GM13977 (cell line): Measurements from ENCODE around the gene DENND1A.

ENCODE experiments used
- DNase-seq: peaks from one replicate; pipeline ENCODE4 v3.0.0; 2012; ENCODE audit warnings: low spot score
- in situ Hi-C: fragments of 300-500 bp; cut with MboI; formaldehyde crosslinking; loops from one replicate; pipeline ENCODE4 v1.12.0; 2022; ENCODE audit warnings: low sequenced_read_pairs, low pct_unique_long_range_greater_than_20kb, mixed read lengths, inconsistent platforms; ENCODE audit not compliant: unreplicated experiment
- TF ChIP-seq, protein P1 (sequence below): IDR thresholded peaks from 2 replicates; pipeline ENCODE4 v1.5.1; 2012; ENCODE audit warnings: mild to moderate bottlenecking, control low read depth; ENCODE audit not compliant: insufficient read depth; ENCODE audit errors: extremely low read depth, missing control alignments

DENND1A gene

DNA sequence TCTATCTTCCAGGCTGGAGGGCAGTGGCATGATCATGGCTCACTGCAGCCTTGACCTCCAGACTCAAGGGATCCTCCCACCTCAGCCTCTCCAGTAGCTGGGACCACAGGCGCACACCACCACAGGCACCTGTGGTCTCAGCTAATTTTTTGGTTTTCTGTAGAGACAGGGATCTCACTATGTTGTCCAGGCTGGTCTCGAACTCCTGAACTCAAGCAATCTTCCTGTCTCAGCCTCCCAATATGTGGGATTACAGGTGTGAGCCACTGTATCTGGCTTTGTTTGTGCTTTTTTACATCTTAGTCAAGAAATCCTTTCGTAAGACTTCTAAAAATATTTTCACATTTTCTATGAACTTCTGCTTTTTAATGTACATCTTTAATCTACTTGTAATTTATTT is 116.9 kb downstream of the DENND1A start:
- no peak for DNase-seq
- in situ Hi-C loops = no loop called here
- TF ChIP-seq, protein P1, sequence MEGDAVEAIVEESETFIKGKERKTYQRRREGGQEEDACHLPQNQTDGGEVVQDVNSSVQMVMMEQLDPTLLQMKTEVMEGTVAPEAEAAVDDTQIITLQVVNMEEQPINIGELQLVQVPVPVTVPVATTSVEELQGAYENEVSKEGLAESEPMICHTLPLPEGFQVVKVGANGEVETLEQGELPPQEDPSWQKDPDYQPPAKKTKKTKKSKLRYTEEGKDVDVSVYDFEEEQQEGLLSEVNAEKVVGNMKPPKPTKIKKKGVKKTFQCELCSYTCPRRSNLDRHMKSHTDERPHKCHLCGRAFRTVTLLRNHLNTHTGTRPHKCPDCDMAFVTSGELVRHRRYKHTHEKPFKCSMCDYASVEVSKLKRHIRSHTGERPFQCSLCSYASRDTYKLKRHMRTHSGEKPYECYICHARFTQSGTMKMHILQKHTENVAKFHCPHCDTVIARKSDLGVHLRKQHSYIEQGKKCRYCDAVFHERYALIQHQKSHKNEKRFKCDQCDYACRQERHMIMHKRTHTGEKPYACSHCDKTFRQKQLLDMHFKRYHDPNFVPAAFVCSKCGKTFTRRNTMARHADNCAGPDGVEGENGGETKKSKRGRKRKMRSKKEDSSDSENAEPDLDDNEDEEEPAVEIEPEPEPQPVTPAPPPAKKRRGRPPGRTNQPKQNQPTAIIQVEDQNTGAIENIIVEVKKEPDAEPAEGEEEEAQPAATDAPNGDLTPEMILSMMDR = no peak

DNA sequence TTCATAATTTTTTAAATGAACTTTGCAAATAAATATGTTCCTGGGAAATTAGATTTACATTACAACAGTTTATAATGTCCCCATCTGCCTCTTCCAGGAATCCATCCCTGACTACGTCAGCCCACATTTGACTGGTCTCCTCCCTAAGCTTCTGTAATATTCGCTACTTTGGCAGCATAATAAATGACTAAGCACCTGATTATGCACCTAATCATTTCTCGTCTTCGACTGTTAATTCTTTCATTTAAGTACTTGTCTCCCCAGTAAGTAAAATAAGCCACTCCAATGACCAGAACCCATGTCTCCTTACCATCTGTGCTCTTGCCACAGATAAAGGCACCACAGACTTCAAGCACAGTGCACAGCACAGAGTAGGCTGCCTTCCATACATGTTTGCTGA is 122.7 kb downstream of the DENND1A start:
- in situ Hi-C loops = no loop called here
- no peak for DNase-seq
- TF ChIP-seq, protein P1 = no peak

DNA sequence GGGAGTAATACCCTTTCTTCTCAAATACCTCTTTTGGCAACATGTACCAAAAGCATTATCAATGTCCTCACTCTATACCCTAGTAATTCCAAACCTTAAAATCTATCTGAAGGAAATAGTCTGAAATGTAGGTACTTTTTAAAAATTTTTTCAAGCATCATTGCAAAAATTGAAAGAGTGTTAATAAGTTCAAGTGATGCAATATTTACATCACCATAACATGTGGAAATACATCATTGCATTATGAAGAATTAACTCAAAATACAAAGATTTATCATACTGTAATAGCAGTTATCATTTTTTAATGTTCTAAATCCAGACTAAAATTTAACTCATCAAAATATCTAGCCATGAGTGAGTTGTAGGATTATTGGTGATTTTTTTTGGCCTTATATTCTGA is 123.1 kb downstream of the DENND1A start:
- in situ Hi-C loops = no loop called here
- TF ChIP-seq, protein P1 = no peak
- no peak for DNase-seq

DNA sequence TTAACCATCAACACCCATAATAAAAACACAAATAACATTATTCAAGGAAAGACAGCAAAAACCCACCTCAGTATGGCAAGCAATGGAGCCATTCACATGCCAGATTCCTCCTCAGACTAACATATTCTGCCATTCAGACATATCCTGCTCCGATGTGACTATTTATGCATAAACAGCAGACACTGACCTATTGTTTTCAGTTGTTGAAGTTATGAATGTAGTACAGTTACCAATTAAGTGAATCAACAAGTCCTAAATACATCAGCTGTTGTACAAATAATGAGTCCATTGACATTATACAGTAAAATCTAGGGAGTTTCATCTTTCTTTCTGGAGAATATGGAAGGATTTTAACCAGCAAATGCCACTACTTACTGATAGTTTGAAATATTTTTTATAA is 131.7 kb downstream of the DENND1A start:
- DNase-seq = no peak
- in situ Hi-C loops = no loop called here
- TF ChIP-seq, protein P1 = no peak

DNA sequence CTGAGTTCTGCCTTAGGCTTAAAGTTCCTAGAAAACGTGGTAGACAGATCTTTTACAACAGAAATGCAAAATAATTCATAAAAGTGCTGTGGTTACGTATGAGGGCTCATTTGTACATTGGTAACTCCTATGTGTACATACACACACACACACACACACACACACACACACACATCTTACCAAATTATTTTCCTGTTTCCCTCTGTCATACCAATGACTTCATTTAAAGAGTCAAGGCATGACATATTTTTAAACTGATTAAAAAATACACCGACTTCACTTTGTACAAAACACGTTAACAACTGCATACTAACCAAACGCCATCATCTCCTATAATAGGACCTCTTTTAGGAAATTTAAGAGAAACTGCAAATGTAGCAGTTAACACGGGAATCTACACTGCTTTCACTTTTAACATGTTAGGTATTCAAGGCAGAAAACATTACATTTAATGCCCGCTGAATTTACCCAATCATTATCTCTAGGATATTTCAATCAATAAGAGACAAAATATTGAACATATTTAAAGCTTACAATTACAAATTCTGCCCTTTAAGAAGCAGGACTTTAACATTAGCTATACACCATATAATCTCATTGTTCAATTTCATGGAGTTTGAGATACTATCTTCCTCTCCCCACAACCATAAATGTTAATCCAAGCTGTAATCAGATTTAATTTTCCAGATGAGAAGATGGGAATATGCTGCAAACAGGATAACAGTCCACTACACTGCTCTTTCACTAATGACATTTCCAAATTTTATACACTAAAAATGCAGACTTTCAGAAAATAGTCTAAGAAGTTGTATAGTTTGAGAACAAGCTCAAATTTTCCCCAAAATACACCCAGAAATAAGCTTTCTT is 133.1 kb downstream of the DENND1A start:
- TF ChIP-seq, protein P1 = no peak
- no peak for DNase-seq
- in situ Hi-C loops = no loop called here

DNA sequence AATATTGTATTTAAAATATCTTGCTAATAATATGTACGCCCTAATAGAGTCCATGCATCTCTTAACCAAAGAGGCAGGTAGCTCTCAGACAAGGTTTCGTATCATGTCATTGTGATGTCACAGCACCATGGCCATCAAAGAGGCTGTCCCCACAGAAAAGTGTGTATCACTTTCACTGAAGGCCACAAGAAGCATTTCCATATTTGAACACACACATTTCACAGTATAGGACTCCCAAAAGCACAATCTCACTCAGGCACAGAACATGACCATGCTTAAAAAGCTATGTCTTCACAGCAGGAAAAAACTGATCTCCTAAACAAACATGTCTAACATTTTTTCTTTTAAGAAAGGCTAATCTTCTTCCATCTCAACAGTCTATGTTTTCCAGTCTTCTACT is 133.8 kb downstream of the DENND1A start:
- TF ChIP-seq, protein P1 = no peak
- no peak for DNase-seq
- in situ Hi-C loops = no loop called here

DNA sequence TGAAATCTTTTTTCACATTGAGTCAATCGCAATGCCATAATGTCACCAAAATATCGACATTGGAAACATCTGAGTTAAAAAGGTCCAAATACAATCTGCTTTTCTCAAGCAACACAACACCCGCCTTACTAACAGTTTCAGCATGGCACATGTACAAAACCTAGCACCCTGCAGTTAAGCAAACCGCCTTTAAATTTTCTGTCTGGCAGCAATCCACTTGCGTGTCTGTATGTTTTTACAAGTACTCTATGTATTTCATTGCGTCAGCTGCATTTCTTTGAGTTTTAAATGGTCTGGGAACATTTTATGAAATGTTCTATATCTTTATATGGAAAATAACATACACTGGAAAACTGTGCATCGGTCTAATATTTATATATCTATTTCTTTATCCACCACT is 134.6 kb downstream of the DENND1A start:
- DNase-seq = no peak
- TF ChIP-seq, protein P1 = no peak
- in situ Hi-C loops = no loop called here
